ENCODE data around the gene PCAT7.
"Not testable (repeated sequence)": the region's sequence is repeated elsewhere in the genome, so short reads cannot be mapped to it uniquely, and the experiment has no call there.

PCAT7 gene

DNA sequence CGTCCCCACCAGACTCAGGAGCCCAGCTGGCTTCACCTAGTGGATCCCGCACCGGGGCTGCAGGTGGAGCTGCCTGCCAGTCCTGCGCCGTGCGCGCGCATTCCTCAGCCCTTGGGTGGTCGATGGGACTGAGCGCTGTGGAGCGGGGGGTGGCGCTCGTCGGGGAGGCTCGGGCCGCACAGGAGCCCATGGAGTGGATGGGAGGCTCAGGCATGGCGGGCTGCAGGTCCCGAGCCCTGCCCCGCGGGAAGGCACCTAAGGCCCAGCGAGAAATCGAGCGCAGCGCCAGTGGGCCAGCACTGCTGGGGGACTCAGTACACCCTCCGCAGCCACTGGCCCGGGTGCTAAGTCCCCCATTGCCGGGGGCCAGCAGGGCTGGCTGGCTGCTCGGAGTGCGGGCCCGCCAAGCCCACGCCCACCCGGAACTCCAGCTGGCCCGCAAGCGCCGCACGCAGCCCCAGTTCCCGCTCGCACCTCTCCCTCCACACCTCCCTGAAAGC, 36.2 kb downstream of the PCAT7 start:
- H3K27me3 ChIP-seq (ENCODE audit: insufficient read depth, low read length); H3K9ac ChIP-seq (ENCODE audit: low read depth, low read length); H3K36me3 ChIP-seq (ENCODE audit: insufficient read depth, low read depth, low read length); H3K4me1 ChIP-seq (ENCODE audit: insufficient read depth, low read length); H3K4me3 ChIP-seq (ENCODE audit: low read length); H3K9me3 ChIP-seq (ENCODE audit: insufficient read depth, low read depth, low read length); H3K27ac ChIP-seq (ENCODE audit: low read length): not testable (repeated sequence)

- H3K9ac ChIP-seq (ENCODE audit: low read depth, low read length): no peak overlapping the region
Observed at GRCh38 chr9:94591876-94592275, 37.0 kb downstream of the PCAT7 start.

GRCh38 chr9:94592683-94593082, 37.8 kb downstream of the PCAT7 start:
- H3K36me3 ChIP-seq (ENCODE audit: insufficient read depth, low read depth, low read length); H3K4me1 ChIP-seq (ENCODE audit: insufficient read depth, low read length); H3K9ac ChIP-seq (ENCODE audit: low read depth, low read length); H3K4me3 ChIP-seq (ENCODE audit: low read length); H3K27me3 ChIP-seq (ENCODE audit: insufficient read depth, low read length); H3K27ac ChIP-seq (ENCODE audit: low read length); H3K9me3 ChIP-seq (ENCODE audit: insufficient read depth, low read depth, low read length): not testable (repeated sequence)

More at GRCh38 chr9:94591876-94592275, 37.0 kb downstream of the PCAT7 start:
- H3K27me3 ChIP-seq (ENCODE audit: insufficient read depth, low read length): no peaks in the 10 kb centered on the region
- no peak overlapping the region for H3K4me3 ChIP-seq (ENCODE audit: low read length)
- no peak overlapping the region for H3K27ac ChIP-seq (ENCODE audit: low read length)
- H3K4me1 ChIP-seq (ENCODE audit: insufficient read depth, low read length): no peaks in the 10 kb centered on the region
- no peaks in the 10 kb centered on the region for H3K36me3 ChIP-seq (ENCODE audit: insufficient read depth, low read depth, low read length)
- H3K9me3 ChIP-seq (ENCODE audit: insufficient read depth, low read depth, low read length): no peaks in the 10 kb centered on the region

- Histone ChIP-seq H3K4me3 (ENCODE audit: low read length) (no peak within 1 kb of the TSS), H3K27ac (ENCODE audit: low read length) (no peak within 1 kb of the TSS), H3K4me1 (ENCODE audit: insufficient read depth, low read length) (no peaks in the 10 kb centered on the region), H3K36me3 (ENCODE audit: insufficient read depth, low read depth, low read length) (no peaks in the 10 kb centered on the region), H3K27me3 (ENCODE audit: insufficient read depth, low read length) (no peaks in the 10 kb centered on the region), H3K9me3 (ENCODE audit: insufficient read depth, low read depth, low read length) (no peaks in the 10 kb centered on the region), H3K9ac (ENCODE audit: low read depth, low read length) (no peak within 1 kb of the TSS)
Observed at GRCh38 chr9:94593459-94594345, 38.8 kb downstream of the PCAT7 start, which contains the start of gene FBP2. Gene FBP2, minus strand, starts transcription at chr9:94593824. Its CDS starts 98 bp downstream, at chr9:94593726.

DNA sequence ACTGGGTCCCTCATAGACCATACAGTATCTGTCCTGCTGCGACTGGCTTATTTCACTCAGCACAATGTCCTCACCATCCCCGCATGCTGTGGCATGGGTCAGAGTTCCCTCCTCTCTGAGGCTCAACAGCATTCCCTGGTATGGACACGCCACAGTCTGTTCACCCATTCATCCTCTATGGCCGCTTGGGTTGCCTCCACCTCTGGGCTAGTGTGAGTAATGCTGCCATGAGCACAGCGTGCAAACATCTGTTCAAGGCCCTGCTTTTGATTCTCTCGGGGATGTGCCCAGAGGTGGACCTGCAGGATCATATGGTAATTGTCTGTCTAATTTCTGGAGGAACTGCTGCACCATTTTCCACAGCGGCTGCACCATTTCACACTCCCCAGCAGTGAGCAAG, 44.2 kb downstream of the PCAT7 start:
- Histone ChIP-seq H3K9ac (ENCODE audit: low read depth, low read length) (no peak overlapping the region), H3K4me1 (ENCODE audit: insufficient read depth, low read length) (peaks cover 4% of the 10 kb centered on the region; the same call in 1 of the 2 replicates), H3K36me3 (ENCODE audit: insufficient read depth, low read depth, low read length) (no peaks in the 10 kb centered on the region), H3K9me3 (ENCODE audit: insufficient read depth, low read depth, low read length) (no peaks in the 10 kb centered on the region), H3K27me3 (ENCODE audit: insufficient read depth, low read length) (no peaks in the 10 kb centered on the region), H3K4me3 (ENCODE audit: low read length) (no peak overlapping the region), H3K27ac (ENCODE audit: low read length) (no peak overlapping the region)

DNA sequence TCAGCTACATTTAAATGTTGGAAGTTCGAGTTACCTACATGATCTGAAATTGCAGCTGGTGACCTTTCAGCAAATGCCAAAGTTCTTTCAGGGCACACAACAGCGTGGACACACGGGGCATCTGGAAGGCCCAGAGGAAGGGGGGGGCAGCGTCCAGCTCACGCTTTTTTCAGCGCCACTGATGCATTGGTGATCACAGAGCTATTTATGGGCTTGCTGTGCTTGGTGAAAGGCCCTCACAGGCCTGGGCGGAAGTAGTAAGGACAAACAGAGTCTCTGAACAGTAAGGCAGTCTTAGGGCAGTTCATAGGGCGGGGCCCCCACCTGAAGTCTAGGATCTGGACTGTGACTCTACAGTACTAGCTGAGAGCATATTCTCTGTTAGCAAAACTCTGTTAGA, 45.4 kb downstream of the PCAT7 start:
- no peak overlapping the region for H3K27ac ChIP-seq (ENCODE audit: low read length)

GRCh38 chr9:94600715-94601114, 45.8 kb downstream of the PCAT7 start:
- no peaks in the 10 kb centered on the region for H3K9me3 ChIP-seq (ENCODE audit: insufficient read depth, low read depth, low read length)
- no peak overlapping the region for H3K9ac ChIP-seq (ENCODE audit: low read depth, low read length)
- no peaks in the 10 kb centered on the region for H3K27me3 ChIP-seq (ENCODE audit: insufficient read depth, low read length)
- H3K4me1 ChIP-seq (ENCODE audit: insufficient read depth, low read length): peaks cover 4% of the 10 kb centered on the region; the same call in 1 of the 2 replicates
- no peak overlapping the region for H3K27ac ChIP-seq (ENCODE audit: low read length)
- no peaks in the 10 kb centered on the region for H3K36me3 ChIP-seq (ENCODE audit: insufficient read depth, low read depth, low read length)
- H3K4me3 ChIP-seq (ENCODE audit: low read length): no peak overlapping the region

More for the DNA sequence above, 45.4 kb downstream of the PCAT7 start:
- H3K27me3 ChIP-seq (ENCODE audit: insufficient read depth, low read length): no peaks in the 10 kb centered on the region
- no peak overlapping the region for H3K9ac ChIP-seq (ENCODE audit: low read depth, low read length)
- H3K4me1 ChIP-seq (ENCODE audit: insufficient read depth, low read length): peaks cover 4% of the 10 kb centered on the region; the same call in 1 of the 2 replicates
- H3K9me3 ChIP-seq (ENCODE audit: insufficient read depth, low read depth, low read length): no peaks in the 10 kb centered on the region
- H3K4me3 ChIP-seq (ENCODE audit: low read length): no peak overlapping the region
- H3K36me3 ChIP-seq (ENCODE audit: insufficient read depth, low read depth, low read length): no peaks in the 10 kb centered on the region

GRCh38 chr9:94602666-94603065, 47.8 kb downstream of the PCAT7 start:
- H3K36me3 ChIP-seq (ENCODE audit: insufficient read depth, low read depth, low read length): no peaks in the 10 kb centered on the region
- H3K4me3 ChIP-seq (ENCODE audit: low read length): no peak overlapping the region
- H3K9ac ChIP-seq (ENCODE audit: low read depth, low read length): no peak overlapping the region
- peaks cover 5% of the 10 kb centered on the region; the same call in 1 of the 2 replicates for H3K27me3 ChIP-seq (ENCODE audit: insufficient read depth, low read length)
- H3K9me3 ChIP-seq (ENCODE audit: insufficient read depth, low read depth, low read length): no peaks in the 10 kb centered on the region
- no peak overlapping the region for H3K27ac ChIP-seq (ENCODE audit: low read length)
- H3K4me1 ChIP-seq (ENCODE audit: insufficient read depth, low read length): peaks cover 4% of the 10 kb centered on the region; the same call in 1 of the 2 replicates

- Histone ChIP-seq H3K9me3 (ENCODE audit: insufficient read depth, low read depth, low read length) (no peaks in the 10 kb centered on the region), H3K27ac (ENCODE audit: low read length) (no peak overlapping the region), H3K4me1 (ENCODE audit: insufficient read depth, low read length) (peaks cover 4% of the 10 kb centered on the region; the same call in 1 of the 2 replicates), H3K4me3 (ENCODE audit: low read length) (no peak overlapping the region; the same call in 1 of the 2 replicates), H3K36me3 (ENCODE audit: insufficient read depth, low read depth, low read length) (no peaks in the 10 kb centered on the region), H3K9ac (ENCODE audit: low read depth, low read length) (no peak overlapping the region), H3K27me3 (ENCODE audit: insufficient read depth, low read length) (peaks cover 5% of the 10 kb centered on the region; the same call in 1 of the 2 replicates)
Observed at GRCh38 chr9:94603259-94604160, 48.6 kb downstream of the PCAT7 start.

DNA sequence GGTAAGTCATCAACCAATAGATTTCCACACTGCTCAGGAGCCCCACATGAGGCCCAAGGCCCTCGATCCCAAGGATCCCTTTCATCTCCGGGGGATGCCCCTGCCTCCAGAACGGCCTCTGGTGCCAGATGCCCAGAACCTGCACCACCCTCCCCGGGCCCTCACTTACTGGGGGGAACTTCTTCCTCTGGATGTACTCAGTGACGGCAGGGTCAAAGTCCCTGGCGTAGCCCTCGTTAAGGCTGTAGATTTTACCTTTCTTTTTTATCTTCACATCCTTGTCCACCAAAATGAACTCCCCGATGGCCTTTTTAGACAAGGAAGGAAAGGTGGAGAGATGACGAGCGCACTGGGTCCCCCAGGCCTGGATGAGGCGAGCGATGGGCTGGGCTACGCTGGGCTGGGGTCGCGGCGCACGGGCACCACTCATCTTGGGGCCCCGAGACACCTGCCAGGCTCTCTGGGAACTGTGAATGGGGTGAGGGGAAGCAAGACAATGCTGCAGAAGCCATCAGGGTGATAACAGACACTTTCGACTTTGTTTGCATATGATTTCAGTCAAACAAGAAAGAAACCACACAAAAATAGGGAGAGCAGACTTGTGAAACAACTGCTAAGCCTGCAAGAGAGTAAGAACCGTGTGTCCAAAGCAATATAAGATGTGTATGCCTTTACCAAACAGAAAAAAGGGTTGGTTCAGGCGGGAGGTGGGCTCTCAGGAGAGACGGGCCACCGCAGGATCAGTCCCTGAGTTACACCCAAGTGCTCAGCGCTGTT, 52.0 kb downstream of the PCAT7 start:
- Histone ChIP-seq H3K9ac (ENCODE audit: low read depth, low read length) (no peak overlapping the region), H3K27me3 (ENCODE audit: insufficient read depth, low read length) (peaks cover 5% of the 10 kb centered on the region; the same call in 1 of the 2 replicates), H3K27ac (ENCODE audit: low read length) (no peak overlapping the region), H3K9me3 (ENCODE audit: insufficient read depth, low read depth, low read length) (no peaks in the 10 kb centered on the region), H3K4me3 (ENCODE audit: low read length) (no peak overlapping the region), H3K36me3 (ENCODE audit: insufficient read depth, low read depth, low read length) (no peaks in the 10 kb centered on the region), H3K4me1 (ENCODE audit: insufficient read depth, low read length) (peaks cover 7% of the 10 kb centered on the region; the same call in 1 of the 2 replicates)

- Histone ChIP-seq H3K27me3 (ENCODE audit: insufficient read depth, low read length) (peaks cover 5% of the 10 kb centered on the region; the same call in 1 of the 2 replicates), H3K36me3 (ENCODE audit: insufficient read depth, low read depth, low read length) (no peaks in the 10 kb centered on the region), H3K4me1 (ENCODE audit: insufficient read depth, low read length) (peaks cover 7% of the 10 kb centered on the region; the same call in 1 of the 2 replicates), H3K27ac (ENCODE audit: low read length) (no peak overlapping the region), H3K4me3 (ENCODE audit: low read length) (no peak overlapping the region), H3K9ac (ENCODE audit: low read depth, low read length) (no peak overlapping the region; the same call in 1 of the 2 replicates), H3K9me3 (ENCODE audit: insufficient read depth, low read depth, low read length) (no peaks in the 10 kb centered on the region)
Observed at GRCh38 chr9:94607423-94607691, 52.5 kb downstream of the PCAT7 start.
